NCI-H82 (cell line): Measurements from ENCODE around the gene HIBCH.
A peak's percentile ranks its signal among the peaks of the same experiment; 100 is the strongest.
"Not testable (repeated sequence)": the region's sequence is repeated elsewhere in the genome, so short reads cannot be mapped to it uniquely, and the experiment has no call there.

ENCODE experiments used
- DNase-seq: peaks from one replicate; lab custom pipeline; 2025; lab: John Stamatoyannopoulos, UW

Gene HIBCH

DNA sequence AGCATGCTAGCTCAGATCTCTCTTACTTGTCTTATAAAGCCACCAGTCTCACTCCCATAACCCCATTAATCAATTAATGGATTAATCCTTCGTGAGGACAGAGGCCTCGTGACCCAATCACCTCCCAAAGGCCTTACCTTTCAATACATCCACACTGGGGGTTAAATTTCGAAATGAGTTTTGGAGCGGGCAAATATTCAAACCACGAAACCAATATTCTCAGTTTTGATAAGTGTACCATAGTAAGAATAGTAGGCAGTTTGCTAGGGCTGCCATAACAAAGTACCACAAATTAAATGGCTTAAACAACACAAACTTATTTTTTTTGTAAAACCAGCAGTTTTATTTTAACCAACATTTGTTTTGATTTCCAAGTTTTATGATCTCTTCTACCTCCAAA, 15.2 kb downstream of the HIBCH start:
- peak; percentile 85 for DNase-seq

DNA sequence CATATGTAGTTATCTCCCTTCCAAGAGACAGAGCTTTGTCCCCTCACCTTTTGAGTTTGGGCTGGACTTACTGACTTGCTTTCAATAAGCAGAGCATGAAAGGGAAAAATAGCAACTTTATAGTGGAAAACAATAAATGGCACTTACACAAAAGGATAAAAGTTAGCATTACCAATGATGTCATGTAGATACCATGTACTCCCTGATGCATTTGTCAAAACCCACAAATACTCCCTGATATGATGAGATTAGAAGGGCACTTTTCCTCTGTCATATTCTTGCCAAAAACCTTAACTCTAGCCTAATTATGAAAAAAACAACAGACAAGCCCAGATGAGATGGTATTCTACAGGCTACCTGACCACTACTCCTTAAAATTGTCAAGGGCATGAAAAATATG, 16.0 kb downstream of the HIBCH start:
- no peak for DNase-seq

DNA sequence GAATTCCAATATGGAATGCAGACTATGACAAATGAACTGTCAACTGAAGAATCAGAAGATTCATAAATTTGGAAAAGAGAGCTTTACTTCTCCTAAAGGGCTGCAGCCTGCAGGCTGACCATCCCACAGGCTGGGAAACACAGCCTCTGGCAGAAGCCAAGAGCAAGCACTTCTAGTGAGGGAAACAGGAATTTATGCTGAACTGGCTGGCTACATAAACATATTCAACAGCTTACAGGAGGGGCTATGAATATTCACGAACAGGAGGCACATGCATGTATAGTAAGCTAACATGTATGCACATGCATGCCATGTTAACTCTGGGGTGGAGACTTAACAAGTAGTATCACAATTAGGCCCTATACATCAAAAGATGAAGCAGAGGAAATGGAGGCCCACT, 17.6 kb downstream of the HIBCH start:
- no peak for DNase-seq

DNA sequence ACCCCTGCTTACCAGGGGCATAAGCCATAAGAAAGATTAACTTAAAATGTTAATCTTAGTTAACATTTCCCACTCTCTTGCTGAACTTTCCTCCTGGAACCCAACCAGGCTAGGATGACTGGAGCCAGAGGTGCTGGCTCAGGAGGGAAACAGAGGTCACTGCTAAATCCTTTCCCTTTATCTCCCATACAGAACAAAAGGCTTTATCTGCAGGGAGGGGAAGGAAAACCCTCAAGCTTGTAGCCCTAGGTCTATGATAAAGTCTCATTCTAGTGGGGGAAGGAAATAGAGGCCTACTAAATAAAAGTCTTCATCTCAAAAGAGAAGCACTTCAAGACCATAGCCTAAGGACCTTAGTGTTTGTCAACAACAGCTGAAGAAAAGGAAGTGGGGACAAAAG, 18.6 kb downstream of the HIBCH start:
- DNase-seq = no peak

DNA sequence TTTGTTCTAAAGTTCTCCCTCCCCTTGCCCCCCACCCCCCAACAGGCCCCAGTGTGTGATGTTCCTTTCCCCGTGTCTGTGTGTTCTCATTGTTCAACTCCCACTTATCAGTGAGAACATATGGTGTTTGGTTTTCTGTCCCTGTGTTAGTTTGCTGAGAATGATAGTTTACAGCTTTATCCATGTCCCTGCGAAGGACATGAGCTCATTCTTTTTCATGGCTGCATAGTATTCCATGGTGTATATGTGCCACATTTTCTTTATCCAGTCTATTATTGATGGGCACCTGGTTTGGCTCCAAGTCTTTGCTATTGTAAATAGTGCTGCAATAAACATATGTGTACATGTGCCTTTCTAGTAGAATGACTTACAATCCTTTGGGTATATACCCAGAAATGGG, 21.7 kb downstream of the HIBCH start:
- DNase-seq = not testable (repeated sequence)

DNA sequence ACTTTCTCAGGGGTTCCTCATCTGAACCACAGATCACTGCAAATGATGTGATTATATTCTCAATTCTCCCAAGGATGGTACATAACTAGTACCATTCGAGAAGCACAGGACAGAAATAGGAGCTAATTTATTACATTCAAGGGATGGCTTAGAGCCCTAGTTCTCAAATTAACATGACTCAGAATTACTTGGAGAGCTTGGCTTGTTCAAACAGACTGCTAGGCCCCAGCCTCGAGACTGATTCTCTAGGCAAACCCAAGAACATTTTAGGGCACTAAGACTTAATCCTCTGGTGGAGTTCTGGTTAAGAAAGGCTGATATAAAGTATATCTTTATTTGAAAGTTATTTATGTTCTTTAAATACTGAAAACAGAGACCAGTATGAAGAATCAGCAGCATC, 35.8 kb downstream of the HIBCH start:
- no peak for DNase-seq

DNA sequence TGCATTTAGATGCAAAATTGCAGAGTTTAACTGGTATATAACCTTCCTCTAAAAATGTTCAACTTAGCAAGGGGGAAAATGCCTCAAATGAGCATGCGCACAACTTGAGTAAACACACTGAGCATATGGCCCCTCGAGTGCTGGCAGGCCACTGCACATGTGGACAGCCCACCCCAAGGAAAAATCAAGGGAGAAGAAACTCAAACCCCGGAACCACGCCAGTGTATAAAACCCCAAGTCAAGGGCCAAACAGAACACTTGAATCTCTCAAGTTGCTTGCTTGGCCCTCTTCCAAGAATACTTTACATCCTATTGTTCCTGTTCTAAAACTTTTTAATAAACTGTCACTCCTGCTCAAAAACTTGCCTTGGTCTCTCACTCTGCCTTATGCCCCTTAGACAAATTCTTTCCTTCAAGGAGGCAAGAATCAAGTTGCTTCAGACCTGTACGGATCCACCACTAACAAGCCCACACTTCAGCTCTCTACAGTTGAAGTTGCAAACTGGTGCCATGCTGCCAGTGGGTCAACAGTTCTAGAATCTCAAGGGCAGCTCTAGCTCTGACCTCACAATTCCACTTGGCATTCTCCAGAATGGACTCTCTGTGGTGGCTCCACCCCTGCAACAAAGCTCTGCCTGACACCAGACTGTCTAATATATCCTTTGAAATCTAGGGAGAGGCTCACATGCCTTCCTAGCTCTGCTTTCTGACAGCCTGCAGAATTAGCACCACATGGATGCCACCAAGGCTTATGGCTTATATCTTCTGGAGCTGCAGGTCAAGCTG, 38.9 kb downstream of the HIBCH start:
- DNase-seq = no peak

DNA sequence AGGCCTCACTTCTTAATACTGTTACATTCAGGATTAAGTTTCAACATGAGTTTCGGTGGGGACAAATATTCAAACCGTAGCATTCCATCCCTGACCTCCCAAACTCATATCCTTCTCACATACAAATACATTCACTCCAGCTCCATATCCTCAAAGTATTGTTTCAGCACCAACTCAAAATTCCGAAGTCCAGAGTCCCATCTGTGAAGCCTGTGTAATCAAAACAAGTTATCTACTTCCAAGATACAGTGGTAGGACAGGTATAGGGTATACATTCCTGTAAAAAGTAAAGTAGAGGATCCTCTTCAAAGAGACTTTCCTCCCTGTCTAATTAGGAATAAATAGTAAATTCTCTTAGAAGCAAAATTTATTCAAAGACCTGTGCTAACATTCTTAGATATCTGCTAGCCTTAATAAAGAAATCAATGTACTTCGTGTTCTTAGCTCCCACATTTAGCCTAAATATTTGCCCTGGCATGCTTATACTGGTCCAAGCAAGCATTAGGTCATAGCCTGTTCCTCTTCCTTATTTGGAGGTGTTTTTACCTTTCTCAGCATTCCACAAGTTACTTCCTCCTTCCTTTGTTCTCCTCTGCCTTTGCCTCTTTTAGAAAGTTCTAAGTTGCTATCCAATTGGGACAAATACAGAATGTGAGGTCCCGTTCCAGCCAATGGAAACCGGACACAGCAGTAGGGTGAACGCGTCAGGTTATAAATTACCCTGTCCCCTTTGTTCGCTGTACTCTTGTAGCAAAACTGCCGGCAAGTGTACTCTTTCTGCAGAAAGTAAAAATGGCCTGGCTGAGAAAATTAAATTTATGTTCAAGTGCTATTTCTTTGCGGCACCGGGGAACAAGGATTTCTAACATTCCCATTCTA, 40.1 kb downstream of the HIBCH start:
- DNase-seq = not testable (repeated sequence)

DNA sequence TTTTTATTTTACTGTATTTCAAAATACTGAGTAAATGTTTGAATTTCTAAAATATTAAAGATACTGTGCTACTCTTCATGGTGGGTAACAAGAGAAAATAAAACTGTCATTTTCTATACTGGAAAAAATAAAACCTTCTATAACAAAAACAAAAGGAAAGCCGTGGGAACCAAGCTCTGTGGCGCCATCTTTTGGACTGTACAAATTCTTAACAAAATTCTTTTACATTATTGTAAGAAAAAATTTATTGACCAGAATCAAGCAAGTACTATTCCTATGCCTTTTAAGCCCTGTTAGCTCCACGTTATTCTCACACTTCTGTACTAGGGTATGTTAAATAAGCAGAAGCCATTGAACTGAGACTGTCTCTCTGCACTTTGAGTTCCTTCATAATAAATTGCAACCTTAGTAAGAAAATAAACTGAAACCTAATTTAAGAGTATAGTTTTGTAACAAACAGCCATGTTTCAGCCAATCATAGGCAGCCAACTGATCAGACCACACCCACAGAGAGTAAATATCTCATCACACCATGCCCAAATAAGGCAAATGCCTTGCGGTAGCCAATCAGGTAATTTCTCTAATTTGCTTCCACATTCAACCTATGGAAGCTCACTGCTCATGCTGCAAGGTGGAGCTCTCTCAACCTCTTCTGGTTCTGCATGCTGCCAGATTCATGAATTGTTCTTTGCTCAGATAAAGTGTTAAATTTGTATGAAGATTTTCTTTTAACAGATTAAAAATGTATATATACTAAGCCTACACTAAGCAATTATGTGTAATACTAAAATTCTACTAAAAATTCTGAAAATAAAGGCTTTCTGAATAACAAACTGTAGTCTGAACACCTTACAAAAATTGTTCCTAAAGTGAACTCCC, 42.2 kb downstream of the HIBCH start:
- peak; percentile 43 for DNase-seq

DNA sequence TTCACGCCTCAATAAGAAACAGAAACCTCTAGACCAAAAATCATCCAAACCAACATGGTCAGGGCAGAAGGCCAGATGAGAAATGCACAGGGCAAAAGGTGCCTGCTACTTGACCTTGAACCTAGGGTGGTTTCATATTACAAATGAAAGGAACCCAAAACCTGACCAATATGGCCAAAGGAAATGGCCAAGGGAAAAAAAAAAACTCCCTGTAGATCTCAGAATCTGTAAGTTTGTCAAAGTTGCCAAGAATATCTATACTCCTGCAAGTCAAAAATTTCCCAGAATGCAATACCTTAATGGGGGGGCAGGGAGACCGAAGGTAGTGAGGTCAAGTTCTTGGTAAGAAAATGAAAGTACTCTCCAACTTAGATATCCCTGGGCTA, 47.2 kb downstream of the HIBCH start:
- DNase-seq = no peak

DNA sequence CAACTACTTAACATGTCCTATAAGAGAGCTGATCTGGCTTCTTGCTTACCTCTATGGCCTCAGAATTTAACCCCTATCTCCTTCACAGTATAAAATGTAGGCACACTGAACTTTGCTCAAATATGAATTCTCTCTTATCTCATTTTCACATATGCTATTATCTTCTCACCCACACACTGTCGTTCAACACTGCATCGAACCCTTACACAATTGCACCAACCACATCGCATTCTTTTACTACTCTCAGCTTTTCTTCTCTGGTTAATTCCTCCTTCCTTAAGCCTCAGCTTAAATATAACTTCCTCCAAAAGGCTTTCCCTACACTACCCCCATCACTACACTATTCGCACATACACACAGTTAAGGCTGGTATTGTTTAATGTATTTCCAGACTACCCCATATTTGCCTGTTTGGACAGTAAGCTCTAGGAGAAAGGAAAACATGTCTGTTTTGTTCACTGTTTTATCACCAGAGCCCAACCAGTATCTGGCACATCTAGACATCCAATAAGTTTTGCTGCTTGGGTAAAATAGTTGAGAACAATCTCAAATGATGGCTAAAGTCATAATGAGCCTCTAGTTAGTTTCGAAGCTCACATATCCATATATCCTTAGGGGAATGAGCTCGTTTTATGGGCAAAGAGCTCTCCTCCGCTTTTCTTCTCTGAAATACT, 47.7 kb downstream of the HIBCH start:
- DNase-seq = no peak

DNA sequence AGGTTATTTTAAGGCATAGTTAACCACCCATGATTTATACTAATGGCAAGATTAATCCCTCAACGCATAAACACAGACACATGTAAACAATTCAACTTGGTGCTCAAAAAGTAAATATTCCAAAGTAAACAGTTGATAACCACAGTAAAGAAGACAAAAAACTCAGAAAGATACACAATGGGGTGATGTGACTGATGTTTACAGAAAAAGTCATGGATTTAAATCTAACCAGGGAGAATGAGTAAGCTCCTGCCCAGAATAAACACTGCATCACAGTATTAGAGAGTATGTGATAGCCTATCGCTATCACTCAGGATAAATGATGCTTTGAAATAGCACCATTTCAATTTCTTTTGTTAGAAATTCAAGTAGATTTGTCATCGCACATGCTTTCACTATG, 49.3 kb downstream of the HIBCH start:
- DNase-seq = no peak

DNA sequence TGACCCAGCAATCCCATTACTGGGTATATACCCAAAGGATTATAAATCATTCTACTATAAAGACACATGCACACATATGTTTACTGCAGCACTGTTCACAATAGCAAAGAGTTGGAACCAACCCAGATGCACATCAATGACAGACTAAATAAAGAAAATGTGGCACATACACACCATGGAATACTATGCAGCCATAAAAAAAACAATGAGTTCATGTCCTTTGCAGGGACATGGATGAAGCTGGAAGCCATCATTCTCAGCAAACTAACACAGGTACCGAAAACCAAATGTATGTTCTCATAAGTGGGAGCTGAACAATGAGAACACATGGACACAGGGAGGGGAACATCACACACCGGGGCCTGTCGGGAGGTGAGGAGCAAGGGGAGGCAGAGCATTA, 49.9 kb downstream of the HIBCH start:
- DNase-seq = not testable (repeated sequence)

DNA sequence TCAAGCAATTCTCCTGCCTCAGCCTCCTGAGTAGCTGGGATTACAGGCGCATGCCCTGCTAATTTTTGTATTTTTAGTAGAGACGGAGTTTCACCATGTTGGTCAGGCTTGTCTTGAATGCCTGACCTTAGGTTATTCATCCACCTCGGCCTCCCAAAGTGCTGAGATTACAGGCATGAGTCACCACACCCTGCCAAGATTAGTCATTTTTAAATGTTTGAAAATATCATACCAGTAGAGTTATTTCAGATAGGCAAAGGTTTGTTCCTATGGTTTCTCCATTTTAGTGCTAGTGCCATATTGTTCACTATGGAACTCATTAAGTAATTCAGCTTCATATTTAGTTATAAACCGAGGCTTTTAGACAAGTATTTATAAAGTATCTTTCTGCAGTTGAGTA, 52.3 kb downstream of the HIBCH start:
- no peak for DNase-seq

DNA sequence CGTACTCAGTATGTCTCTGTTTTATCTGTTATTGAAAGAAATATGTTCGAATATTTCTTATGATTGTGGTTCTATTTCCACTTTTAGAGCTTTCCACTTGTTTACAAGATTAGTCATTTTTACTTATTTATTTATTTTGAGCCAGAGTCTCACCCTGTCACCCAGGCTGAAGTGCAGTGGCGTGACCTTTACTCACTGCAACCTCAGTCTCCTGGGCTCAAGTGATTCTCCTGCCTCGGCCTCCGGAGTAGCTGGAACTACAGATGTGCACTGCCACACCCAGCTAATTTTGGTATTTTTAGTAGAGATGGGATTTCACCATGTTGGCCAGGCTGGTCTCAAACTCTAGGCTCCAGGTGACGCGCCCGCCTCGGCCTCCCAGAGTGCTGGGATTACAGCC, 53.3 kb downstream of the HIBCH start:
- DNase-seq = no peak

DNA sequence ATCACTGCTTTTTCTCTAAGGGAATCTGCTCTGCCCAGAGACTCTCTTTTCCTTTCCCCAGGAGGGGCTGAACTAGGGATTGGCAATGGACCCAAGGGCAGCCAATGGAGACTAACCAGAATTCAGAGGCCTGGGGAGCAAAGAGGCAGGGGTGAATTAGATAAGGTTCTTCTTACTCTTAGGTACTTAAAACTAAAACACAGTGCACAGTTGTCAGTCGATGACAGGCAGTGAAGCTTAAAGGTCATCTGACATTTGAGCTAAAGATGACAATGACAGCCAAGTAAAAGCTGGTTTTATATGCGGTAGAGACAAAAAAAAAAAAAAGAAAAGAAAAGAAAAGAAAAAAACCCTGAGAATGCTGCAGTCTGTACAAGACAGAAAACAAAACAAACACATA, 57.8 kb downstream of the HIBCH start:
- DNase-seq = no peak

DNA sequence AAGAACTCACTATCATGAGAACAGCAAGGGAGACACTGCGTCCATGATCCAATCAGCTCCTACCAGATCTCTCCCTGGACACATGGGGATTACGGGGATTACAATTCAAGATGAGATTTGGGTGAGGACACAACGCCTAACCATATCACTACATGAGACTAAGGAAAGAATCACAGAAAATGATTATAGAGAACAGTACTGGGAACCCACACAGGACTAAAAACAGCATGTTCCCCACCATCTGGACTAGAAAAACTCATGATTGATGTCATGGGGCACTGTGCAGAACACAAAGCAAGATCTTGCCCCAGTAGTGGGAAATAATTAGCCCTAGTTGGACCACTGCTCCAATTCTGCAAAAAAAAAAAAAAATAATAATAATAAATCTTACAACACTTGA, 63.5 kb downstream of the HIBCH start:
- DNase-seq = peak; percentile 57

DNA sequence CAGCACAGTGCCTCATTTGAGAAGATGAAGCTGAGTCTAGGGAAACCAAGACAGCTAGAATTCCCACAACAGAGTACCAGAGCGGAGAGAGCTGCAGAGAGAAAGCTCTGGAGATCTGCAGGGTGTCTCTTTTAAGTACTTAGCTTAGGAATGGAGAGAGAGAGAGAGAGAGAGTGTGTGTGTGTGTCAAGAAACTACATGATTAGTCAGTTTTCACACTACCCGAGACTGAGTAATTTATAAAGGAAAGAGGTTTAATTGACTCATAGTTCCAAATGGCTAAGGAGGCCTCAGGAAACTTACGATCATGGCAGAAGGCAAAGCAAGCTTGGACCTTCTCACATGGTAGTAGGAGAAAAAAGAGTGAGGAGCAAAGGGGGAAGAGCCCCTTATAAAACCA, 64.0 kb downstream of the HIBCH start:
- peak; percentile 38 for DNase-seq

DNA sequence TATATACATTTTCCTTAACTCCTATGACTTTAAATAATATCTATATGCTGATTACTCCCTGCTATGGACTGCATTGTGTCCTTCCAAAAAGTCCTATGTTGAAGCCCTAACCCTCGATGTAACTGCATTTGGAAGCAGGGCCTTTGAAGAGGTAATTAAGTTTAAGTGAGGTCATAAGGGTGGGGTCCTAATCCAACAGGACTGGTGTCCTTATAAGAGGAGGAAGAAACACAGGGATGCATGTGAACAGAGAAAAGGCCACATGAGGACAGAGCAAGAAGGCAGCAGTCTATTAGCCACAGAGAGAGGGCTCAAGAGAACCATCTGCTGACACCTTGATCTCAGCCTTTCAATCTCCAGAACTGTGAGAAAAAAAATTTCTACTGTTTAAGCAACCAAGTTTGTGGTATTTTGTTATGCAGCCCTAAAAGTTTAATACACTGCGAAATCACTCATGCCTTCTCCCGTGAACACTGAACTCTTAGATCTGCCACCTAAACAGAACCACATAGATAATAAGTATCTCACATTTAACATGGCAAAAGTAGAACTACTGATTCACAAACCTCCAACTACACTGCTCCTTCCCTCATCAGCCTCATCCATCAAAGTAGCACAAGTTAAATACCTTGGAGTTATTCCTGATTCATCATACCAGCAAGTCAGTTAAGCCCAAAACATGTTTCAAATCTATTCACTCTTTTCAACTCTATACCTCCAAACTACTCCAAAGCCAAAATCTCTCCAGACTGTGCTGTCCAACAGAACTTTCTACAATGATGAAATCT, 65.4 kb downstream of the HIBCH start:
- peak; percentile 49 for DNase-seq

DNA sequence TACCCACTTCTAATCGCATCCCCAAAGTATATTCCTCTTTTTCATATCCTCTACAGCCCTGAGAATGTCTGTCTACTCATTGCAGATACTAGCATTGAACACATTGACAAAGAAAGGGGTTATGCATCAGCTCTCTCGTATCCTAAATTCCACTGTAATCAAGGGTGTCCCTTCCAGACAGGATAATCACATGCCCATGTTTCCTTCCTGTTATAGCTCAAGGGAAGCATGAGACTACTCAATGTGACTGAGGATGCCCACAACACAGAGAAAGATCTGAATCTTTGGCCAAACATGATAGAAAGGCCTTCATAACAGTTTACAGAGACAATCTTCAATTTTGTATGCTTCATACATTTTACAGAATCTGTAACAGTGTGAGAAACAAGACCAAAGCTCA, 69.2 kb downstream of the HIBCH start:
- no peak for DNase-seq

DNA sequence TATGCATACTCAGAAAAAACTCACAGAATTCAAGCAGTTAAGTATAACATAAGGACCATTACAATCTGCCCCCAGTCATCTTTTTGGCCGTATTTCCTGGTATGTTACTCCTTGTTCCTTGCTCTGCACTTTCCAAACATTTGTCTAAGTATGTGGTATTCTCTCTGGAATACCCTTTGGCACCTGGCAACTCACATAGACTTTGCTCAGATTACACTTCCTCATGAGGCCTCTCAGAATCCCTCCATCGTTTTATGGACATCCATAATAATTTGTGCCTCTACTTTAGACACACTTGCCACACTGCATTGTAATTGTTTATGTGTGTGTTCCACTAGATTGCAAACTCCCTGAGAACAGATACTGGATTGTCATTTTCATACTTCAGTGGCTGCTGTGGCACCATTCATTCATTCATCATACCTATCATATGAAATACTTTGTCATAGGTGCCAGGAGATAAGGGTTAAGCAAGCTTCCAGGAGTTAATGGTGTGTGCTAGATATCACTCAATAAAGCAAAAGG, 84.0 kb downstream of the HIBCH start:
- no peak for DNase-seq
